Activated CD8-positive, alpha-beta memory T cell treated with anti-CD3 and anti-CD28 coated beads for 48 hours (primary cell): ENCODE results near the gene WARS2.

Experiments
- DNase-seq, 3 experiments: peaks; one replicate each; pipeline ENCODE4 v3.0.0-alpha.2; 2020; ENCODE audit warnings: low read depth in 2 of 3, low spot score in 2 of 3

Gene WARS2

DNA sequence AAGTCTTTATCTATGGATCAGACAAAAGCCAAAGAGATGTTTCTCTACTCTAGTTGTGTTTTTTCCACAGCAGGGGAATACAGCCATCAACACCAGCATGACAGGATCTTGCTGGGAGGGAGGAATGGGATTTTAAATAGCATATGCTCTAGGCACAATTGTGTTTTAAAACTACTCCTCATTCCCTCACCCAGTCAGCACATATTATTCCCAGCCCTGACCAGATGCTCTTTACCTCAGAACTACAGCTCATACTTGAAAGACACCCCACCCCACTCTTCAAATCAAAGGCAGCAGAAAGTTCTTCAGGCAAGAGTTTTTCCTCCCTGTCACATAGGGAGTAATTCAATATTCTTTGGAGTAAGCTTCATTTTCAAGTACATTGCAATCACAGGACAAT, 106.1 kb downstream of the WARS2 start:
- no peak for DNase-seq

- DNase-seq: no peak
These were observed 107.5 kb downstream of the WARS2 start for GRCh38 chr1:119032986-119033385.

- no peak for DNase-seq
These were observed 112.7 kb downstream of the WARS2 start for GRCh38 chr1:119027759-119028158.

DNA sequence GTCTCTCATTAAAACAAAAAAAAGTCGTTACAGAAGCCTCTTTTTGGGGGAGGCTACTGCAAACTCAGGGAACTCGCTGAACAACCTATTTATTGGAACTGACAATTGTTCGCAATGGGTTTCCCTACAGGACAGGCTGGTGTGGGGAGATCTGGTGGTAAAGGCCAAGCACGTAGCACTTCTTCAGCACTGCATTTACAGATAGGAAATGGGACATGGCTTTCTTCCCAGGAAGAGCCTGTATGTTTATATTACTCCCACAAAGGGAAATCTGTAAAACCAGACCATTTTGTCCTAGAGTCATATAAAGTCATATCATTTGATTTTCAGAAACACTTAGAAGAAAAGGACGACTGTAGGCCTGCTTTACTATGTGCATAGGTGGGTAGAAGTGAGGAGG, 113.5 kb downstream of the WARS2 start:
- DNase-seq: no peak

GRCh38 chr1:119015547-119015946, 124.9 kb downstream of the WARS2 start:
- no peak for DNase-seq

DNA sequence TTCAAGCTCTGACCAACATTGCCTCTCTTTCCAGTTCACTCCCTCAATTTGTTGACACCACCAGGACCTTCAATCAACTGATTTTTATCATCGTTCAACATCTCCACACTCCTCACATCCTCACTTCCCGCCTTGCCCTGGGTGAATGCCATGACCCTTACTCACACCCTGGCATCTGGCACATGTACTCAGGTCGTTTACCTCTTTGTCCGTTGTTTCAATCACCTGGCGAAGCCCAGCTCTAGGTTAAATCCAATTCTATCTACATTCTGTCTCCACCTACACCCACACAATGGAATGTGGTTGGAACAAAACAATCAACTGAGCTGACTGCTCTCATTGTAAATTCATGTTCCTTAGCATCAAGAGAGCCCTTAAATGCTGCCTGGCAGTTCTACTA, 128.1 kb downstream of the WARS2 start:
- no peak for DNase-seq

GRCh38 chr1:119011706-119012105, 128.7 kb downstream of the WARS2 start:
- no peak for DNase-seq

DNA sequence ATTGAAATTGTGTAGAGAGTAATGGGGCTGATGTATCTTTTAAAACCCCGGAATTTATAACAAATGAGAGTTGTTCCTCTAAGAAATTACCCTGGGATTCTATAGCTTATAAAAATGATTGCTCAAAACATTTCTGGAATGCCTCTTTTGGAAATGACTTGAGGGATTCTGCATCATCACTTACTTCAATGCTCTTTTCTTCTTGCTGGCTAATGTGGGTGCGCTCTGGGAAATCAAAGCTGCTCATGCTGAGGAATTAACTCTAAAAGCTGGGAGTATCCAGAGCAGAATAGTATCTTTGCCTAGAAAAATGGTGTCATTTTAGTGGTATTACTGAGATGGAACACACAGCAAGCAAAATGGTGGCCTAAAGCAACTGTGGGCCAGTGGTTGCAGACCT, 129.3 kb downstream of the WARS2 start:
- no peak for DNase-seq

- DNase-seq: no peak
These were observed 130.3 kb downstream of the WARS2 start for GRCh38 chr1:119010201-119010600.

DNA sequence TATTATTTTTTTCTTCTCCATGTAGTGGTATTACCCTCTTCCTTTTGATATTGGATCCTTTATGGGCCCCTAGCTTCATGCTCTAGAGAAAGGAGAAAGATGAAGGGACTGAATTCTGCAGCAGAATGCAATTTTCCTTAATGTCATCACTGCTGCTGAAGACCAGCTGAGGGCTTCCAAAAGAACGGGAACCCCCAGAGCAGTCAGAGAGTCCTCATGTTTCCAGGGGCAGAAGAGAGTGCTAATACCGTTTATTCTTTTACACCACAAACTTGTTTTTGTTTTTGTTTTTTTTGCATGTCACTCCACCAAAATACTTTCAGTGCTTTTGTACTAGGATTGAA, 131.2 kb downstream of the WARS2 start:
- DNase-seq: no peak

DNA sequence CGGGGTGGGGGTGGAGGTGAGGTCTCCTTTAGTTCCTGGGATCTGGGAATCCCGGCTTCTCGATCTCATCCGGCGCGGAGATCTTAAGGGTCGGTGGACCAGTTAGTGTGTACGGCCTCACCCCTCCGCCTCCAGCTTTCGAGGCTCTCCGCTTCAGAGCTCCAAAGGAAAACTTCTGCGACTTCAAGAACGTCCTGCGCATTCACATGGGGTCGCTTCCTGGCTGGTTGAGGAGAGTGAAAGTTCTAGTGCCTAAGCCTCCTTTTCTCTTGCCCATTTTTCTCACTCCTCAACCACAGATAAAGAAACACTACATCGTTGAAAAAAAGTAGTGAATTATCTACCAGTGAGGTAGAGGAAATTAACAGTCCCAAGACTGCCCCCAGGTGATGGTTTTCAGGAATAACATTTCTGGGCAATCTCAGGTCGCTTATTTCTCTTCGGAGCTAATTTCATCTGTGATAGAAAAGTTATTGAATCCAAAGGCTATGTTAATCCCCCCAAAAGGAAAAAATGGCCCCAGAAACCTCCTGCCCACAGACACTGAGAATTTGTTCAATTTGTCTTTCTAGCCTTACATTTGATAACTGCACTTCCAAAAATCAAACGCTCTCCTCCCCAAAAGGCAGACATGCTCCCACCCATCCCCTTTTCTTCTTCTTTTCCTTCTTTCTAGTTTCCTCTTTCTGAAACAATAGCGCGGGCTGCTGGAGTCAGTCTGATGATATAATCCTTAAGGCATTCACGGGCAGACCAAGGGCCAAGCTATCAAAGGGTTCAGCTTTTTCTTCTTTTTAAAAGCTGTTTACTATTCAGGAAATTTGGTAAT, 131.8 kb downstream of the WARS2 start:
- no peak for DNase-seq

- no peak for DNase-seq
These were observed 132.6 kb downstream of the WARS2 start for GRCh38 chr1:119007670-119008482.

GRCh38 chr1:119007339-119007669, 133.1 kb downstream of the WARS2 start:
- no peak for DNase-seq

GRCh38 chr1:119006406-119007279, 133.8 kb downstream of the WARS2 start:
- no peak for DNase-seq

- DNase-seq: no peak
These were observed 134.6 kb downstream of the WARS2 start for GRCh38 chr1:119005724-119006405.

DNA sequence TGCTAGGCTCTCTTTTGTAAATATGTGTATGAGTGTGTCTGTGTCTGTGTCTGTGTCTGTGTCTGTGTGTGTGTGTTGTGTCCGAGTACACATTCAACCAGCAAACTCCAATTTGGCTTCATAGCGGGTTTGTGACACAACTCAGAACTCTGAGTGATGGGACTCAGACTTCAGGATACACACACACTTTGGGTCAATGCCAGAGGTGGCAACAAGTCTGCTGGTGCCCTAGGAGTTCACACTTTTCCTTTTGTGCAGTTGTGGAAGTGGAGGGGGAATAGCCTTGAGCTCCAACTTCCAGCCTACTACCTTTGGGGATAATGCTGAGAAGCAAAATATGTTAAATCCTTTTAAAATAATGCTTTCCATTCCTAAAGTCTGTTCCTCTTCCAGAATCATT, 135.7 kb downstream of the WARS2 start:
- no peak for DNase-seq

GRCh38 chr1:119004129-119004527, 136.3 kb downstream of the WARS2 start:
- DNase-seq: no peak

DNA sequence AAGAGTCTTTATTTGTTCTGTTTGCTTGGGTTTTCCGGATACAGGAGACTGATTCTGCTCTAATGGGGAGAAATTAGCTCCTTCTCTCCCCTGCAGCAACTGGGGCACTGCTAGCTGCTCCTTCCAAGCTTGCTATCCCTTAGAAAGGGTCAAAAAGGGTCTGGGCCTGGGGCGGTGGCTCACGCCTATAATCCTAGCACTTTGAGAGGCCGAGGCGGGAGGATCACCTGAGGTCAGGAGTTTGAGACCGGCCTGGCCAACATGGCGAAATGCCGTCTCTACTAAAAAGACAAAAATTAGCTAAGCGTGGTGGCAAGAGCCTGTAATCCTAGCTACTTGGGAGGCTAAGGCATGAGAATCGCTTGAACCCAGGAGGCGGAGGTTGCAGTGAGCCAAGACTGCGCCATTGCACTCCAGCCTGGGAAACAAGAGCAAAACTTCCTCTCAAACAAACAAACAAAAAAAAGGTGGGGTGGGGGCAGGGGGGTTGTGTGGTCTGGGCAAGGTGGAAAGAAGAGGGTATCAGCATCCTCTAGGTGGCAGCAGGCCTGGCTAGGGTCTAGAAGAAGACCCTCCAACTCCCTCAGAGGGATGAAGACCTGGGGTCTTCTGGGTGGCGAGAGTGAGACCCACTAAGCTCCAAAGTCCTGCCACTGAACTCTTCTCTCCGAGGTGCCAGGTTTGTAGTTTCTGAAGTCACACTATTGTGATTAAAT, 136.9 kb downstream of the WARS2 start:
- no peak for DNase-seq

DNA sequence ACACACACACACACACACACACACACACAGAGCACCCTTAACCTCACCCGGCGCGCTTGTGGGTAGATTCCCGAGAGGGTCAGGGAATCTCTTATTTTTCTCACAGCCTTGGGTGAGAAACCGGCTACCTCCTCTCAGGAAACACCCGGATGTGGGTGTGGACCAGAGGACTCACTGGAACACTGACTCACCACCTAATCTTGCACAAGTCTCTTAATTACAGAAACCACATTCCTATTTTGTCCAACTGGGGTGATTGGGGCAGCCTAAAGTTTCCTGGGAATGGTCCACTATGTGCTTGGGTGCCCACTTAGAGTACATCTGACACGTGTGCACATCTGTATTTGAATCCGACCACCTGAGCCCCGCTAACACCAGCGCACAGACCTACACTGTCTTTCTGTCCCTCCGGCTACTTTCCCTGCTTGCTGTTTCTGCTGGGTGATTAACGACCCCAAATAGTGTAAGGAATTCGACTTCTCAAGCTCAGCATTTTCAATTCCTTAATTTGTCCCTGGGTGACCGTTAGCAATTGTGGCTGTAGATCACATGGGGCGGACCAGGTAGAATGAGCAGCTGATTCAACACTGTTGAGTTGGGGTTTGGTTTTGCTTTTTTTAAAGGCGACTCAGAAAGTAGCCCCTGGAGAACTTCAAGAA, 138.3 kb downstream of the WARS2 start:
- DNase-seq: no peak
